Astrocyte of the hippocampus (primary cell): ENCODE measurements around the gene PCED1B.

Experiments
- DNase-seq: peaks from one replicate; pipeline ENCODE4 v3.0.0; 2011; ENCODE audit warnings: low read depth, low spot score

The PCED1B gene

DNA sequence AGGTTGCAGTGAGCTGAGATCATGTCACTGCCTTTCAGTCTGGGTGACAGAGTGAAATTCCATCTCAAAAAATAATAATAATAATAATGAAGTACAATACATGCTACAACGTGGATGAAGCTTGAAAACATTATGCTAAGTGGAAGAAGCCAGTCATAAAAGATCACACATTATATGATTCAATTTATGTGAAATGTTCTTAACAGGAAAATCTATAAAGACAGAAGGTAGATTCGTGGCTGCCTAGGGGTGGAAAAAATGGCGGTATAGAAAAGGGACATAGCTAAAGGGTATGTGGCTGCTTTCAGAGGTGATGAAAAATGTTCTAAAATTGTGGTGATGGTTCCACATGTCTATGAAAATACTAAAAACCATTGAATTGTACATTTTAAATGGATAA lies 41.3 kb downstream of the PCED1B start:
- no peak for DNase-seq

DNA sequence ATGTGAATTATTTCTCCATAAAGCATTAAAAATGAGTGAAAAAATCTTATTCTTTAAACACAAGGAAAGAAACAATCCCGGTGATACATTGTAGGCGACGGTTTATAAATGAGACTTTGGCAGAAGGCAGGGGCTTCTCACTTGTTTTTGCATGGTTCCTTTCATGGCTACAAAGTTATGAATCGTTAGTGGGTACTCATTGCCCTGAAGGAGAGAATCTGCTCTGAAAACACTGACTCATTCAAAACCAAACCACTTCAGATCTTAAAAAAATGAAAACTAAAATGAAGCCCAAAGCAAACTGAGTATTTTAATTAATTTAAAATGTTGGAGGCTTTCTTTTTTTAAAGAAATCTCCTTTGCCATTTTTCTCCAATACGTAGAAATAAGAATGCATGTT lies 41.7 kb downstream of the PCED1B start:
- DNase-seq = peak; percentile 51

DNA sequence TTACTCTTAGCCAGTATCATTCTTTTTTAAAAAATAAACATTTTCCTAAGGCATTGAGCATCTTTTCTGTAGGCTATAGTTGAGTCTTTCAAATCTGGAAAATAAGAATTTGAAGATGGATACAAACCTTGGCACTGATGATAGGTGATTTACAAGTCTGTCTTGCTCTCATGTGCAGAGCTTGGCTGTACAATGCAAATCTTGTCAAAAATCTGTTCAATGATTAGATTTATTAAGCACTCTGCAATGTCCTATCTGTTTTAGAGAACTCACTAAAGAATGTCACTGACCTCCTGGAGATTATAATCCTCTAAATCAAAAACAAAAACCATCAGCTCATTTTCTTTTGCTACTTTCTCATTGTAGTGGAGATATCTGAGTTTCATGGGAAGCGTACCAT lies 43.2 kb downstream of the PCED1B start:
- no peak for DNase-seq

DNA sequence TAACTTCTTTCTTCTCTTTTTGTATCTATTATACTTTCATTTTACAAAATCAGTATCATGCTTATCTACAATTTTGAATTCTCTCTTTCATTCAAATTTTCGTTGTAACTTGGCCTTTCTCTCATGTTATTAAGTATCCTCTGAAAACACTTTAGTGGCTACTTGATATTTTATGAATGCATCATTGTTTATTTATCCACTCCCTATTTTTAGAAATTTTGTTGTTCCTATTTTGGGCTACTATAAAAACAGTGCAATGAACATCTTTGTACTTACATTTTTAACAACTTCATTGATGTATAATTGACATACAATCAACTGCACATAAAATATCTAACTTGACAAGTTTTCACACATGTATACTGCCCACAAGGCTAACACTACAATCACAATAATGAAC lies 44.3 kb downstream of the PCED1B start:
- no peak for DNase-seq

DNA sequence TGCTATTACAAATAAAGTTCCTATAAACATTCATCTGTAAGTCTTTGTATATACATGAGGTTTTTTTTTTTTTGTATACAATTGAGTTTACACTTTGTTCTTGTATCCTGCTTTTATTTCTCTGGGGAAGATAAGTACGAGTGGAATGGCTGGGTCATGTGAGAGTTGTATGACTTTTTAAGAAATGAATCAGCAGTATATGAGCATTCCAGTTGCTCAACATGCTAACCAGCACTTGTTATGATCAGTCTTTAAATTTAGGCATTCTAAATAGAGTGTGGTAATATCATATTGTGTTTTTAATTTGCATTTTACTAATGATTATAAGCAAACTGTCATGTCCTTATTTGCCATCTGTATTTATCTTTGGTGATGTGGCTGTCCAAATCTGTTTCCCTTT lies 45.0 kb downstream of the PCED1B start:
- DNase-seq = no peak

DNA sequence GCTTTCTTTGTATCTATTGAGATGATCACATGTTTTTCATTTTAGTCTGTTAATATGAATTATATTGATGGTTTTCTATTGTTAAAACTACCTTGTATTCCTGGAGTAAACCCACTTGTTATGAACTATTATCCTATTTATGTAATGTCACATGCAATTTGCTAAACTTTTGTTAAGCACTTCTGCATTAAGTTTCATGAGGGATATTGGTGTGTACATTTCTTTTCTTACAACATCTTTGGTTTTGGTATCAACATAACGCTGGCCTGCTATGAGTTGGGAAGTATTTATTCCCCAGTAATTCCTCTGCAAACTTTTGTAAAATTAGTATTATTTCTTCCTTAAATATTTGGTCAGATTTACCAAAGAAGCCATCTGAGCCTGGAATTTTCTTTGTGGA lies 46.8 kb downstream of the PCED1B start:
- no peak for DNase-seq

DNA sequence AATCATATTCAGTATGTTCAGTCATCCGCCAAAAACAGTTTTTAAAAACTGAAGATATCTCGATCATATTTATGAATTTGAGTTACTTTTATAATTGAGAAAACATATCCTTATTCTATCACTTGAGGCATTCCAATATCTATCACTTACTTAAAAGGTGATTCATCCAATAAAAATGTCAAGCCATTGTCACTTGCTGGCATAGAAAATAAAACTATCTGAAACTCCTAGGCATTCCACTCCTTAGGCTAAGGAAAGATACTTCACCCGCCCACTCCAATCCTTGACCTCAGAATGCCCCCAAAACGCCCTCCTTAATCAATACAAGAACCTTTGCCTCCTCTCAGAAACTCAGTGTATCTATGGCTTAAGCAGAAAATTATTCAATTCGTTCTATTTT lies 51.6 kb downstream of the PCED1B start:
- DNase-seq = no peak

DNA sequence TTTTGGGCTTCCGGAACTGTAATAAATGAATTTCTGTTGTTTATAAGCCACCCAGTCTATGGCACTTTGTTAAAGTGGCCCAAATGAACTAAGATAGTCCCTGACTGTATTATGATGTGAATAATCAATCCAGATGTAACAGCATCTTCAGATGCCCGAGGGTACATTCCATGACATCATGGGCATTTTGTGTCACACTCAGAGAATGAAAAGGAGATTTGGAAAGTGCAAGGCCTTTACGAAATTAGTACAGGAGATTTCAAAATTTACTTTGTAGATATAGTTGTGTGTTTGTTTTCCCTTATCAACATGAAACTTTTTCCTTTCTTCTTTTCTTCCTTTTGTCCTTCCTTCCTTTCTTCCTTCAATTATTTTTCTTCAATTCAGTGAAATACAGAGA lies 54.6 kb downstream of the PCED1B start:
- DNase-seq = no peak

DNA sequence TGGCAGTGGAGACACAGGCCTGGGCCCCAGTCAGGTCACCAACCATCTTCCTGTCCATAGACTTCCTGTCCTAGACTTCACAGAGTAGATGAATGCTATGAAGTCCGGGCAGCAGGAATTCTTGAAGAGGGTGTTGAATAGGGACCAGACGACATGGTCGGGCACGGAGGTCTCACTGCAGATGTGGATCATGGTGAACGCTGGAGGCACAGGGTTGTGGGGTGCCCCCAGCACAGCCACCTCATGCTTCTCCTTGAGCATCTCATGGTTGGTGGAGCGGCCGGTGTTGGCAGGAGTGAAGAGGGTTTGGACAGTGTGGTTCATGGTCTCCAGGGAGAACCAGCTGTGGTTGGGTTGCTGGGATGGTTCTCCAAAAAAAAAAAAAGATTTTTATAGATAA lies 56.2 kb downstream of the PCED1B start:
- DNase-seq = no peak

DNA sequence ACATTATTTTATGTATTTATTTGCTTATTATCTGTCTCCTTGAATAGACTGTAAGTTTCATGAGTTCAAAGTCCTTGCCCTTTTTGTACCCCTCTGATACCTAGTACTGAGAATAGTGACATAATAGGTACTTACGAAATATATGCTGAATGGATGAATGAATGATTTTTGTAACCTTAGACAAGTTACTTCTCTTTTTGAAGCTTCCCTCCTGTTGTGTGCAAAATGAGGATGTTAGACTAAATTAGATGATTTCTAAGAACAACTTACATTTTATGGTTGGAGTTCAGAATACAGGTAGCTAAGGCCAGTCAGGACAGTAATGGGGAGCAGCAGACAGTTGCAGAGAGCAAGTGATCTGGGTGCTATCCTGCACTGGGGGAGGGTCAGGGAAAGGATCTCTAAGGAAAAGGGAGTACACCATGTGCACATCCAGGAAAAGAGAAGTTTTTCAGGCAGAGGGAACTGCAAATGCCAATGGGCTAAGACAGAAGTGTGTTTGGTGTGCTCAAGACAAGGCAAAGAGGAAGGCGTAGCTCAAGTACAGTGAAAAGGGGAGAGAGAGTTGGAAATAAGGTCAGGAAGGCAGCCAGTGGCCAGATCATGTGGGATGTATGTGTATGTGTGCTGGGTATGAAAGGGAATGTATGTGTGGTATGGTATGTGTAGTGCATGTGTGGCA lies 59.7 kb downstream of the PCED1B start:
- no peak for DNase-seq

DNA sequence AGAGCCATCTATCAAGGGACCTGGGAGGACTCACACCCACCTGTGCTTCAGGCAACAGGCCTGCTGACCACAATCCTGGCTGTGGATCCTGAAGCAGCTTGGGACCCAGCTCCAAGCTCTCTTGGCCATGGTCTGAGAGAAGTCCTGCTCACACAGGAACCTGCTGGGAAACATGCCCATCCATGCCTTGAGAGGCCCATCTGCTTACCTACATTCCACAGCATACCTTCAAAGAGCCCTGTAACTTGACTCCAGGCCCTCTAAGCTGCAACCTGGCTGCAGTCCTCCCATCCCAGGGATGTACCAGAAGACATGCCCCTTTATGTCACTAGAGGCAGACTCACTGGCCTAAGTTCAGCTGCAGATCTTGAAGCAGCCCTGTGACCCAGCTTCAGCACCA lies 62.0 kb downstream of the PCED1B start:
- no peak for DNase-seq

DNA sequence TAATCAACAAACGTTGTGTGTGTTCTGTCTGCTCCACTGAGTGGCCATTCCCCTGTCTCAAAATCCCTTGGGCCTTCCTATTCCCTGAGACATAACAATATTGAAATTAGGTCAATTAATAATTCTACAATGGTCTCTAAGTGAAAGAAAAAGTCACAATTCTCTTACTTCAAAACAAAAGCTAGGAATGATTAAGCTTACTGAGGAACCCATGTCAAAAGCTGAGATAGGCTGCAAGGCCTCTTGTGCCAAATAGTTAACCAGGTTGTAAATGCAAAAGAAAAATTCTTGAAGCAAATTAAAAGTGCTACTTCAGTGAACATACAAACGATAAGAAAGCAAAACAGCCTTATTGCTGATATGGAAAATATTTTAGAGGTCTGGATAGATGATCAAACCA lies 65.3 kb downstream of the PCED1B start:
- no peak for DNase-seq

DNA sequence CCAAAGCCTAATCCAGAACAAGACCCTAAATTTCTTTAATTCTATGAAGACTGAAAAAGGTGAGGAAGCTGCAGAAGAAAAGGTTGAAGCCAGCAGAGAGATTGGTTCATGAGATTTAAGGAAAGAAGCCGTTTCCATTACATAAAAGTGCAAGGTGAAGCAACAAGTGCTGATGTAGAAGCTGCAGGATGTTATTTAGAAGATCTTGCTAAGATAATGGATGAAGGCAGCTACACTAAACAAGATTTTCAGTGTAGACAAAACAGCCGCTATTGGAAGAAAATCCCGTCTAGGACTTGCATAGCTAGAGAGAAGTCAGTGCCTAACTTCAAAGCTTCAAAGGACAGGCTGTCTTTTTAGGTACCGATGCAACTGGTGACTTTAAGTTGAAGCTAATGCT lies 65.8 kb downstream of the PCED1B start:
- no peak for DNase-seq

DNA sequence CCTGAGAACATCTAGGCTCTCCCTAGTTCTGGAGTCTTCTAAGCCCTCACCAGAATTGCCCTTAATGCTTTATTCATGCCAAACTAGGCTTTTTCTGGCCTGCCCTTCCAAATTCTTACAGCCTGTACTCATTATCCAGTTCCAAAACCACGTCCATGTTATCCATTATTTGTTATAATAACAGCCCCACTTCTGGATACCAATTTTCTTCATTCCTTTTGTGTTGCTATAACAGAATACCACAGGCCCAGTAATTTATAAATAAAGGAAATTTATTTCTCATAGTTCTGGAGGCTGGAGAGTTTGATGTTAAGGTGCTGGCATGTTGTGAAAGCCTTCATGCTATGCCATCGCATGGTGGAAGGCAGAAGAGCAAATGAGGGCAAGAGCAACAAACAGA lies 68.3 kb downstream of the PCED1B start:
- DNase-seq = no peak

DNA sequence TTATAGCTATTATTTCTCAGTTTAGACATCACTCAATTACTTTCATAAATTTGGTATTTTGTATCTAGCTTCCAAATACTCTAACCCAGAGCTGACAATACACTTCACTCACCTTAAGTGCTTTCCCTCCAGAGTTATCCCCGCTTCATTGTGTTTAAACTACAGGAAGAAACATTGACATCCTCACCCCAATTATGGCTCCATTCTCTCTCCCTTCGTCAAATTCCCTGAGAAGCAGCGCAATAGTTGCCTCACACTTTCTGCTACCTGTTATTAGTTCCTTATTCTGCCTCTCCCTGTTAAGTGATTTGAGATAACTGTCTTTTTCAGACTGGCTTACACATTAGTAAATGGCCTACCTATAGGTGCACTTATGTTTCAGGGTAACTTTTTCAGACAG lies 69.7 kb downstream of the PCED1B start:
- DNase-seq = no peak

DNA sequence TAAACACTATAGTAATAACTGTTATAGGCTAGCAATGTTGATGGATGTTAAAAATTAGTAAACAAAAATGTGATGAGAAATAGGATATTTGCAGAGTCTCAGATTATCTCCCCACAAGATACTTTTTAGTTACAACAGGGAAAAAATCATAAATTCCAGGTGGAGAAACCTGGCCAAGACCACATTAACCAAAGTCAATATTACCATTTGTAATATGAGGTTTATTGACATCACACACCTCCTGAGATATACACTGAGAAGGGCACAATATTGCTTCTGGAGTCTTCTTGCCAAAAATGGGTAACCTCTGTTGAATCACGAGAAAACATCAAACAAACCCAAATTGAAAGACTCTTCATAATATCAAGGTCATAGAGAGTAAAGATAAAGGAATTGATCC lies 72.7 kb downstream of the PCED1B start:
- no peak for DNase-seq

DNA sequence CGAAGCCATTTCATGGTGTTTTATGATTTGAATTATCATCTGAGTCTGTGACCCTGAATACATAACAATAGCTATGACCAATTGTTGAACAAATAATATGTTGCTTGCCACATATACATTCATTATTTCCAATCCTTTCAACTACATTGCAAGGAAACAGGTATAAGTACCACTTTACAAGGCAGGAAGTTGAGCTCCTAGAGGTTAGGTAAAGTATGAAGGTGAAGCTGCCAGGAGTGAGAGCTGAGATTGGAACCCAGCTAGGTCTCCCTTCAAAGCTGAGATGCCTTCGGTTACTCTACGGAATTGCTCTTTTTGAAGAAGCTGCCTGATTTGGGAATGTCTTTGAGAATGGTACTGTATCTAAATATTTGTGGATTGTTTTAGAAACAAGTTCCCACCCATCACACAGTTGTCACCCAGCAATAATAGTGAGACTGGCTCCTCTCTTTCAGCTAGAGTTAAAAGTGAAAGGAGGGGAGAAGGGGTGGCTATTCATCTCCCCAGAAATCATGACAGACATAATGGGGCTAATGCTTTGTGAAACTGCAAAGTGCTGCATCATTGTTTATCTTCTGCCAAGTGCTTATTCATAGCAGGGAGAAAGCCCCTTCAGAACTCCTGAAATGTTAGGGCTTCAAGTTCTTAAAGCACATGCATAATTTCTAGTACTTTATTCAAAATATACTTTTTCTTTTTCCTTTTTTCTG lies 76.2 kb downstream of the PCED1B start:
- DNase-seq = peak; percentile 47

DNA sequence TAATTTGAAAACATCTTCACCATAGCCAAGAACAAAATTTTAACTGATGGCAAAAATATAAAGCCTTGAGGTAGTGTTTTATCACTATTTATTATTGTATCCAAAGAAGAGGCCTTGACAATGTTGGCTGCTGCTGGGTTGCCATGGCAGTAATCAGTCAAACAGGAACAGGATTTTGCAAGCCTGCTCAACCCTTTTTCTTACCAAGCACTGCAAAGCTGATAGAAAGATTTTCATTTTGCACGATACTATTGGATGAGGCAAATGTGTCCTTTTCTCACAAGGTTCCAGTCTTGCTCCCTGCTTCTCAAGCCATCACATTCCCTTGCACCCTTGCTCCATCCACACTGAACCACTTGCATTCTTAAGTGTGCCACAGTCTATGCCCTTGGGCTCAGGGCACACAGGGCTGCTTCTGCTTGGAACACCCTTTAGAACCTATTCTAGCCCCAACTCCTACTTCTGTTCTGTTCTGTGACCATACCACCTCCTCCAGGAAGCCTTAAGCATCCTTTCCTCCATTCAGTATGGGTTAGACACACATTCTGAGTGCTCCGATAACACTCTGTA lies 76.8 kb downstream of the PCED1B start:
- DNase-seq = peak; percentile 49

DNA sequence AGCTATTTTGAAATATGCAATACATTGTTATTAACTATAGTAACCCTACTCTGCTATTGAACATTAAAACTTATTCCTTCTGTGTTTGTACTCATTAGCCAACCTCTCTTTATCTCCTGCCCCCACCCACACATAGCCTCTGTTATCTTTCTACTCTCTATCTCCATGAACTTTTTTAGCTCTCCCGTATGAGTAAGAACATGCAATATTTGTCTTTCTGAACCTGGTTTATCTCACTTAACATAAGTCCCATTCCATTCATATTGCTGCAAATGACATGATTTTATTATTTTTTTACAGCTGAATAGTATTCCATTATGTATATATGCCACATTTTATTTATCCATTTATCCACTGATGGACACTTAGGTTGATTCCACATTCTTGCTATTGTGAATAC lies 79.4 kb downstream of the PCED1B start:
- DNase-seq = no peak

DNA sequence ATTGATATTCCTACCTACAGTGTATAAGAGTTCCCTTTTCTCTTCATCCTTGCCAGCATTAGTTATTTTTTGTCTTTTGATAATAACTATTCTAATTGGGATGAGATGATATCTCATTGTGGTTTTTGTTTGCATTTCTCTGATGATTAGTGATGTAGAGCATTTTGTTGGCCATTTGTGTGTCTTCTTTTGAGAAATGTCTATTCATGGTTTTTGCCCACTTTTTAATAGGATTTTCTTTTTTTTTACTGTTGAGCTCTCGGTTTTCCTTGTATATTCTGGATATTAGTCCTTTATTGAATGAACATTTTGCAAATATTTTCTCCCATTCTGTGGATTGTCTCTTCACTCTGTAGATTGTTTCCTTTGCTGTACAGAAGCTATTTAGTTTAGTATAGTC lies 79.9 kb downstream of the PCED1B start:
- DNase-seq = no peak

DNA sequence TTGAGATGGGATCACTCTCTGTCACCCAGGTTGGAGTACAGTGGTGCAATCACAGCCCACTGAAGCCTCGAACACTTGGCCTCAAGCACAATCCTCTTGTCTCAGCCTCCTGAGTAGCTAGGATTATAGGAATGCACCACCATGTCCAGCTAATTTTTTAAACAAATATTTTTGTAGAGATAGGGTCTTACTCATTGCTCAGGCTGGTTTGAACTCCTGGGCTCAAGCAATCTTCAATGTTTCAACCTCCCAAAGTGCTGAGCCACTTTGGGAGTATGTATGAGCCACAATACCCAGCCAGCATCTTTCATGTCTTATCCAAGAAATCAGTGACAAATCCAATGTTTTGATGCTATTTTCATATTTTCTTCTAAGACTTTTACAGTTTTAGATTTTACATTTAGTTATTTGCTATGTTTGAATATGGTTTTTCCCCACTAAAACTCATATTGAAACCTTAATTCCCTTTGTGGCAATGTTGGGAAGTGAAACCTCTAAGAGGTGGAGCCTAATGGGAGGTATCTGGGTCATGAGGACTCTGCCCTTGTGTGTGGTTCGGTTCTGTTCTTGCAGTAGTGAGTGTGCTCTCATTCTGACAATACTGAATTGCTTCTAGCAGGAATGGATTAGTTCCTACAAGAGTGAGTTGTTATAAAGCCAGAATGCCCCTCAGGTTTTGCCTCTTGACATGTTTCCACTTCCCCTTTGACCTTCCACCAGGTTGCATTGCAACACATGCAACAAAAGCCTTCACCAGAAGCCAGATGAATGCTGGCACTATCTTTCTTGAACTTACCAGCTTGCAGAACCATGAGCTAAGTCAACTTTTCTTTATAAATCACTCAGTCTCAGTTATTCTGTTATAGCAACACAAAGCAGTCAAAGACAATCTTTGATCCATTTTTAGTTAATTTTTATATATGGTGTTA lies 81.2 kb downstream of the PCED1B start:
- DNase-seq = no peak

DNA sequence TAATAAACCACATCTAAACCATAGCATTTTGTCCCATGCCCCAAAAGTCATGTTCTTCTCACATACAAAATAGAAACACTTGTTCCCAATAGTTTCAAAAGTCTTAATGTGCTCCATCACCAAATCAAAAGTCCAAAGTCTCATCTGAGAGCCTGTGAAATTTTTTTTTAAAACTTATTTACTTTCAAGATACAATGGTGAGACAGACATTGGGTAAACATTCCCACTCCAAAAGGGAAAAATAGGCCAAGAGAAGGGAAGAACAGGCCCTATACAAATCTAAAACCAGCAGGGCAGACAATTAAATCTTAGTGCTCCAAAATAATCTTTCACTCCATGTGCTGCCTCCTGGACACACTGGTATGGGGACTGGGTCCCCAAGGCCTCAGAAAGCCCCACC lies 84.7 kb downstream of the PCED1B start:
- no peak for DNase-seq
